ENCODE measurements around the gene PCDHGA2.
"Not testable (repeated sequence)": the region's sequence is repeated elsewhere in the genome, so short reads cannot be mapped to it uniquely, and the experiment has no call there.

PCDHGA2 gene

GRCh38 chr5:141338538-141339306, at the start of gene PCDHGA2:
Gene PCDHGA2, plus strand, starts transcription at chr5:141338760.
- no peak for DNase-seq (ENCODE audit: low spot score)

GRCh38 chr5:141298376-141298775, 40.2 kb upstream of the PCDHGA2 start:
- DNase-seq (ENCODE audit: low spot score), result no peak

DNA sequence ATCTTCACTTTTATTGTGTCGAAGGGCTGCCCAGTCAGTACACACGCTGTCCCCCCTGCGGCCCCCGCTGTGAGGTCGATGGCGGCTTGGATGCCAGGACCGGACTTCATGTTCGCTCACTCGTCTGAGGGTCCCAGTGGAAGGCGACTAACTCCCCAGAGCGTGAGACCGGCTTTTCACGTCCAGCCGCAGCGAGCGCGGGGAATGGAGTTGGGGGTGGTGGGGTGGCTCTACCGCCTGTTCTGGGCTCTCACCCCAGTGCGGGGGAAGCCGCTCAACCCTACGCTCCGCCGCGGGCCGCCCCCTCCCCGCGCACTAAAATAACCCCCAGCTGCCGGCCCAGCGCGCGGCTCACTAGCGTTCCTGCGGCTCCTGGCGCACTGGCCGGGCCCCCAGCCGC, 34.8 kb upstream of the PCDHGA2 start, which contains the start of gene SLC25A2:
Gene SLC25A2 (minus strand): TSS at position 294 of the 400 bp plus-strand sequence. CDS start 184 bp downstream, at position 110.
- no peak for DNase-seq (ENCODE audit: low spot score)

DNA sequence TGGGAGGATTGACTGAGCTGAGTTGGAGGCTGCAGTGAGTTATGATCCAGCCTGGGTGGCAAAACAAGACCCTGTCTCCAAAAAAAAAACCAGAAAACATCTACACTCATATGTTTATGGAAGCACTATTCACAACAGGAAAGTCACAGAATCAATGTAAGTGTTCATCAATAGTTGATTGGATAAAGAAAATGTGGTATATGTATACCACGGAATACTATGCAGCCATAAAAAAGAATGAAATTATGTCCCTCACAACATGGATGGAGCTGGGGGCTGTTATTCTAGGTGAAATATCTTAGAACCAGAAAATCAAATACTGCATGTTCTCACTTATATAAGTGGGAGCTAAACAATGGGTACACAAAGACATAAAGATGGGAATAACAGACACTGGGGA, 31.9 kb upstream of the PCDHGA2 start:
- DNase-seq (ENCODE audit: low spot score), result no peak

DNA sequence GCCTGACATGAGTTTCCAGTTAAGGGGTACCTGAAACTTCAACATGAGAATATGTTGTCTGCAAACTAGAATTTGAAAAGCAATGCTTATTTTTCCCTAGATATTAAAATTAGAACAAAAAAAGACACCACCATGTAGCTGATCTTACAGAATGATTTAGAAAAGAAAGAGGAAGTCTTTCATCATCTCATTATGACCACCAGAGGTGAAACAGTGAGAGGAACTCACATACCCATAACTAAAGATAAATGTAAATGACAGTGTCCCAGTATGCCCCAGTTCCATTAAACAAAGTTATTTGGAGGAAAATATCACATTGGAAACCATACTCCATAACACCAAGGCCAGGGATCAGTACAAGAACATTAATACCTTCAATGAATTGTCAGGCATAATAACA, 24.8 kb upstream of the PCDHGA2 start:
- no peak for DNase-seq (ENCODE audit: low spot score)

DNA sequence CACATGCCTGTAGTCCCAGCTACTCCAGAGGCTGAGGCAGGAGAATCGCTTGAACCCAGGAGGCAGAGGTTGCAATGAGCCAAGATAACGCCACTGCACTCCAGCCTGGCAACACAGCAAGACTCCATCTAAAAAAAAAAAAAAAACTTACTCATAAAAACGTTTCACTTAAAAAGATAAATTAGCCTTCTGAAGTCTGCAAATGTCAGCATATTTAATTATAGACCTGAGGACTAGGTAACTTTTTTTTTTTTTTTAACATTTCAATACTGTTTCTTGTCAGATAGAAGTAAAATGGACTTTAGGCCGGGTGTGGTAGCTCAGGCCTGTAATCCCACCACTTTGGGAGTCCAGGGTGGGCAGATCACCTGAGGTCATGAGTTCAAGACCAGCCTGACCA, 21.6 kb upstream of the PCDHGA2 start:
- DNase-seq (ENCODE audit: low spot score), result not testable (repeated sequence)

GRCh38 chr5:141319202-141319601, 19.4 kb upstream of the PCDHGA2 start:
- no peak for DNase-seq (ENCODE audit: low spot score)

DNA sequence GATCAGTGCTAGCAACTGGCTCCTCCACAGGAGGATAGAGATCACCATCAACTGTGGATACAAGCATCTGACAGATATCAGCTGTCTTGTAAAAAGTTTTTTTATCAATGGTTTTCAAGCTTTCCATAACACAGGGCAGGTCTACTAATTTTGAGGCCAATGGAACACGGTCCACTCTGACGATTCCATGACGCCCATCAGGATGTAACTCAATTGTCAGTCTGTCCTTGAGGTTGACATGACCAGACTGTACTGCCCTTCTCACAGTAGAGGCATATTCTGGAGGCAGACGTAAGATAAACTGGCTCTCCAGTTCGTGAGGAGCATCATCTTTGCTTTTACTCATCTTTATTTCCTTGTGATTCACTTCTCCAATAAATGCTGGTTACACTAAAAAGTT, 18.9 kb upstream of the PCDHGA2 start:
- no peak for DNase-seq (ENCODE audit: low spot score)

- DNase-seq (ENCODE audit: low spot score), result peak; percentile 96
These were observed 18.1 kb upstream of the PCDHGA2 start, which contains the start of gene TAF7 for GRCh38 chr5:141320225-141321169. Gene TAF7, minus strand, starts transcription at chr5:141320784. Its CDS starts 740 bp downstream, at chr5:141320044.

DNA sequence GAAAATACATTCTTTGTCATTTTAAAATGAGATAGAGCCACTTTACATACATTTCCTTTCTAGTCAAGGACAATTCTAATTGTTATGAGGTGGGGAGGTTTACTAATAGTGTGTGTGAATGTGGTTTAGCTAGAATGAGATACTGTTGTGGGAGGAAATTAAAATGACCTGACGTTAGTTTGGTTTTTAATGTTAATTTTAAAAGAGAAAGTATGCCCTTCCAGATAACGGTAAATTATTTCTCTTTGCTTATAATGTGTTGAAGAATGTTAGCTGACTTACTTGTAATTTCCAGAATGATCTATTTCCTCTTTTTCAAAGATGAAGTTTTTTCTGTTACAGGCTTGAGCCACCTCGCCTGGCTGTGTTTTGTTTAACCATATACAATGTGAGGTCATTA, 16.3 kb upstream of the PCDHGA2 start:
- no peak for DNase-seq (ENCODE audit: low spot score)

DNA sequence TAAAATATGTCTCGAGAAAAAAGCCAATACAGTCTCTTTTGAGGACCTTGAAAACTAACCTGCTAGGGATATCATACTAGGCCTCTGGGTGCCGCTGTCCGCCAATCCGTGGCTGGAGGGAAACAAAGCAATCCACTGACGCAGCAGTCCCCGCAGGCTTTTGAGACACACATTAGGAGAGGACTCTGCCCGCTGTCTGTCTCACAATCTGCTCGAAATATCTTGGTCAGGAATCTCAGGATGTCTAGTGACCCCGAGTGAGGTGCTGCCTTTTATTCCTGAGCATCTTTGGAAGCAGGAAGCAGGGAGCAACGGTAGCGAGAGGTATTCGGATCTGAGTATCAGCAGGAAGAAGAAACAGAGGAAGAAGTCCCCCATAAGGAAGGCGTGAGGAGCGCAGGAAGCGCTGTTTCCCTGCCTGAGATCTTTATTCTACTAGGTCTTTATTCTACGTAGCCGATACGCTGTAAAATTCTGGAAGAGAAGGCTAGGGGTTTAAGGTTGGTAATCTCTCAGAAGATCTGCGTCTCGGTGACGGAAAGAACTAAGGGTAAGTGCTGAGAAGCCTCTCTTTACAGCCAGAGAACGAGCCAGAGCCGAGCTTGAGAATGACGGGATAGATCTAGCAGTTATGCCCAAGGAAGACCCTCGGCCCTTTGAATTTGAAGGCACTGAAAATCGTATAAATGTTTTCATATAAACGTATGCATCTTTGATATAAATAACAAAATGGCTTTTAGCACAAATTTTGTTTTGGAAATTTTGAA, 12.3 kb upstream of the PCDHGA2 start:
- DNase-seq (ENCODE audit: low spot score), result peak; percentile 66

DNA sequence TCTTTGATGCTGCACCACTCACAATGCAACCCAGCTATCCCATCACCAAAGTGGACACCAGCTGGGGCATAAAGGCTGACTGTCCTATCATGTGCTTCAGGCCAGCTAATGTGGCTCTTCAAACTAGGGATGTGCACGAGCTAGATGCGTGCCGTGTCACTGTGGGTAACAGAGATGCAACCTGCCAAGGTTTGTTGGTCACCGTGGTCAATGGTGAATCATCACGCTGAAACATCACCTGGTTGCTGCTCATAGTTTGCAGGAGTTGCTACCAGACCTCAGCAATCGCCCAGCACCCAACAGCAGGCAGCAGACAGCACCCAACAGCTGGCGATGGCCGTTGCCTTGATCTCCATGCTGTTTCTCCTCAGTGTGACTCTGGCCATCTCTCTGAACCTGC, 10.3 kb upstream of the PCDHGA2 start:
- no peak for DNase-seq (ENCODE audit: low spot score)

DNA sequence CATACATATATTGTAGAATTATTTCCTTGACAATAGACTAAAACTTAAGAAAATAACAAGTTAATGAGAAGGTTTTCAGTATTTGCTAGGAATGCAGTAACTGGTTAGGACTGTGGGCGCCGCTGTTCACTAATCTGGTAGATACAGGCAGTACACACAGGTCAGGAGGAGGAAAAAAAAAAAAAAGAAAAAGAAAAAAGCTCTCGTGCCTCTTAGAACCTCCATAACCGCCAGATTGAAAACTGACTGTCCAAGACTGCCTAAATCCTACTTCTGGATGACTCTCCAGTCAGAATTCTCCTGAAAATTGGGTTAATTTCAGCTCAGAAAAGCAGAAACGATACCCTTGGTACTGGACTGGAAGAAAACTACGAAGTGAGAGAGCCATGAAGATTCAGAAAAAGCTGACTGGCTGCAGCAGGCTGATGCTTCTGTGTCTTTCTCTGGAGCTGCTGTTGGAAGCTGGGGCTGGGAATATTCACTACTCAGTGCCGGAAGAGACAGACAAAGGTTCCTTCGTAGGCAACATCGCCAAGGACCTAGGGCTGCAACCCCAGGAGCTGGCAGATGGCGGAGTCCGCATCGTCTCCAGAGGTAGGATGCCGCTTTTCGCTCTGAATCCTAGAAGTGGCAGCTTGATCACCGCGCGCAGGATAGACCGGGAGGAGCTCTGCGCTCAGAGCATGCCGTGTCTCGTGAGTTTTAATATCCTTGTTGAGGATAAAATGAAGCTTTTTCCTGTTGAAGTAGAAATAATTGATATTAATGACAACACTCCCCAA, 8.1 kb upstream of the PCDHGA2 start, which contains the start of gene PCDHGA1:
Gene PCDHGA1 (plus strand): TSS at position 216 of the 782 bp plus-strand sequence.
- no peak for DNase-seq (ENCODE audit: low spot score)

DNA sequence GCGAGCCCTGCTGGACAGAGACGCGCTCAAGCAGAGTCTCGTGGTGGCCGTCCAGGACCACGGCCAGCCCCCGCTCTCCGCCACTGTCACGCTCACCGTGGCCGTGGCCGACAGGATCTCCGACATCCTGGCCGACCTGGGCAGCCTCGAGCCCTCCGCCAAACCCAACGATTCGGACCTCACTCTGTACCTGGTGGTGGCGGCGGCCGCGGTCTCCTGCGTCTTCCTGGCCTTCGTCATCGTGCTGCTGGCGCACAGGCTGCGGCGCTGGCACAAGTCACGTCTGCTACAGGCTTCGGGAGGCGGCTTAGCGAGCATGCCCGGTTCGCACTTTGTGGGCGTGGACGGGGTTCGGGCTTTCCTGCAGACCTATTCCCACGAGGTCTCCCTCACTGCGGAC, 6.0 kb upstream of the PCDHGA2 start:
- not testable (repeated sequence) for DNase-seq (ENCODE audit: low spot score)

DNA sequence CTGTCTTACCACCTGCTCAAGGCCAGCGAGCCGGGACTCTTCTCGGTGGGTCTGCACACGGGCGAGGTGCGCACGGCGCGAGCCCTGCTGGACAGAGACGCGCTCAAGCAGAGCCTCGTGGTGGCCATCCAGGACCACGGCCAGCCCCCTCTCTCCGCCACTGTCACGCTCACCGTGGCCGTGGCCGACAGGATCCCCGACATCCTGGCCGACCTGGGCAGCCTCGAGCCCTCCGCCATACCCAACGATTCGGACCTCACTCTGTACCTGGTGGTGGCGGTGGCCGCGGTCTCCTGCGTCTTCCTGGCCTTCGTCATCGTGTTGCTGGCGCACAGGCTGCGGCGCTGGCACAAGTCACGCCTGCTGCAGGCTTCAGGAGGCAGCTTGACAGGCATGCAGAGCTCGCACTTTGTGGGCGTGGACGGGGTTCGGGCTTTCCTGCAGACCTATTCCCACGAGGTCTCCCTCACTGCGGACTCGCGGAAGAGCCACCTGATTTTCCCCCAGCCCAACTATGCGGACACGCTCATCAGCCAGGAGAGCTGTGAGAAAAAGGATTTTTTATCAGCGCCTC, 2.3 kb downstream of the PCDHGA2 start:
- DNase-seq (ENCODE audit: low spot score), result not testable (repeated sequence)

- no peak for DNase-seq (ENCODE audit: low spot score)
These were observed 4.2 kb downstream of the PCDHGA2 start for GRCh38 chr5:141342773-141343172.

DNA sequence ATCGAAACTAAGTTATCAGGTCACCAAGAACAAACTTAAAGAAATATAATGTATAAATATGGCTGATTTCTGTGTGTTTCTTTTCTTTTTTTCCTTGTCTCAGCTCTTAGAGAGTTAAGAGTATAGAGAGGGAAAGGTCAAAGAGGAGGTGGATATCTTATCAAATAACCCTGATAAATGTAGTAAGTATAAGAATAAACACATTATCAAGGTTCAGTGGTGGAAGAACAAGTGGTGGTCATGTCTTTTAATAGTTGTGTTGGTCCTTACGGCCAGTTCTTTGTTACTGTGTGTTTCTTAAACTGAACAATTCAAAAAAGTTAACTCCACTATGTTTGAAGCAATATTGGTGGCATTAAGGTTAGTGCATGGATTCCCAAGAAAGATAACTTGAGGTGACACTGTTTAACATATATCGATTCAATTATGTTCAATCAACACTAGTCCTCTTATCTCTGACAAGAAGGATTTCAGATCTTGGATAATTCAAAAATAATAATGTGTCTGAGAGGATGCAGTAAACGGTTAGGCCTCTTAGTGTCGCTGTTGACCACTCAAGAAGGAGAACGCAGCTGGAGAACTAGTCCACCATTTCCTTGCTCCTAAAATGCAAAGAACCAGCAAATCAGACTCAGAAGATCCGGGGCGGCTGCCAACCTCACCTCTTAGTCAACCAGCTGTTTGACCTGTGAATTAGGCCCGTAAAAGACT, 4.8 kb downstream of the PCDHGA2 start, which contains the start of gene PCDHGA3:
Gene PCDHGA3 (plus strand): TSS at position 588 of the 711 bp plus-strand sequence. CDS start 205 bp downstream, outside the sequence.
- no peak for DNase-seq (ENCODE audit: low spot score)

DNA sequence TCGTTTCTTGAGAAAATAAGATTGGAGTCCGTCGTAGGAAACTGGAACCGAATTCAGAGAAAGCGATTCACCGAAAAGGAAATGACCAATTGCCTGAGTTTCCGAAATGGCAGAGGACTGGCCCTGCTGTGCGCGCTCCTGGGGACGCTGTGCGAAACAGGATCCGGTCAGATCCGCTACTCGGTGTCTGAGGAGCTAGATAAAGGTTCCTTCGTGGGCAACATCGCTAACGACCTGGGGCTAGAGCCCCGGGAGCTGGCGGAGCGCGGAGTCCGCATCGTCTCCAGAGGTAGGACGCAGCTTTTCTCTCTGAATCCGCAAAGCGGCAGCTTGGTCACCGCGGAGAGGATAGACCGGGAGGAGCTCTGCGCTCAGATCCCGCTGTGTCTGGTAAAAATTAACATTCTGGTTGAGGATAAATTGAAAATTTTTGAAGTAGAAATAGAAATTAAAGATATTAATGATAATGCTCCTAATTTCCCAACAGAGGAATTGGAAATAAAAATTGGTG, 5.4 kb downstream of the PCDHGA2 start:
- no peak for DNase-seq (ENCODE audit: low spot score)

DNA sequence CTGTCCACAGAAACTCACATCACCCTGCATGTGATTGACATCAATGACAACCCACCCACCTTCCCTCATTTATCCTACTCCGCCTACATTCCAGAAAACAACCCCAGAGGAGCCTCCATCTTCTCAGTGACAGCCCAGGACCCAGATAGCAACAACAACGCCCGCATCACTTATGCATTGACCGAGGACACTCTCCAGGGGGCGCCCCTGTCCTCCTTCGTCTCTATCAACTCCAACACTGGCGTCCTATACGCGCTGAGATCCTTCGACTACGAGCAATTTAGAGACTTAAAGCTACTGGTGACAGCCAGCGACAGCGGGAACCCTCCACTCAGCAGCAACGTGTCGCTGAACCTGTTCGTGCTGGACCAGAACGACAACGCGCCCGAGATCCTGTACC, 6.8 kb downstream of the PCDHGA2 start:
- DNase-seq (ENCODE audit: low spot score), result no peak

DNA sequence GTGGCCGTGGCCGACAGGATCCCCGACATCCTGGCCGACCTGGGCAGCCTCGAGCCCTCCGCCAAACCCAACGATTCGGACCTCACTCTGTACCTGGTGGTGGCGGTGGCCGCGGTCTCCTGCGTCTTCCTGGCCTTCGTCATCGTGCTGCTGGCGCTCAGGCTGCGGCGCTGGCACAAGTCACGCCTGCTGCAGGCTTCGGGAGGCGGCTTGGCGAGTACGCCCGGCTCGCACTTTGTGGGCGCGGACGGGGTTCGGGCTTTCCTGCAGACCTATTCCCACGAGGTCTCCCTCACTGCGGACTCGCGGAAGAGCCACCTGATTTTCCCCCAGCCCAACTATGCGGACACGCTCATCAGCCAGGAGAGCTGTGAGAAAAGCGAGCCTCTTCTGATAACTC, 7.5 kb downstream of the PCDHGA2 start:
- DNase-seq (ENCODE audit: low spot score), result not testable (repeated sequence)
